B cell (primary cell): Measurements from ENCODE around the gene CYP8B1. TPM values are rescaled to one million over a fixed set of nuclear protein-coding genes. Genes with fewer than 3 reads are reported as not detected.

Experiments used
- ATAC-seq: fragments of 200-7000 bp; cut with Tn5 transposase; one replicate; pipeline ENCODE4 v1.10.0; 2021; ENCODE audit warnings: low read depth, mild to moderate bottlenecking, moderate number of reproducible peaks, moderate library complexity
- CTCF ChIA-PET: fragments of 350-600 bp; sonication (Branson Sonifier 250); formaldehyde crosslinking; loops from one replicate; lab custom pipeline; 2021; ENCODE audit warnings: antibody characterized with exemption, inconsistent platforms; lab: Charles Lee
- POLR2A ChIA-PET: fragments of 350-600 bp; sonication (Branson Sonifier 250); formaldehyde crosslinking; loops from one replicate; lab custom pipeline; 2021; ENCODE audit warnings: antibody characterized with exemption; lab: Charles Lee
- DNase-seq: peaks from one replicate; pipeline ENCODE4 v3.0.0; 2013
- H2AFZ ChIP-seq: 2 replicates; pipeline ENCODE4 v1.6.1; 2012; ENCODE audit warnings: mild to moderate bottlenecking, low read depth, low read length; ENCODE audit not compliant: insufficient read depth, poor library complexity, severe bottlenecking
- H3K27ac ChIP-seq, 2 donors: 1 replicate in 1 of 2; 2 replicates in 1 of 2; pipeline ENCODE4 v1.5.1; 2012 to 2013; ENCODE audit warnings: low read length in 2 of 2, mild to moderate bottlenecking in 2 of 2, moderate library complexity in 1 of 2
- H3K27me3 ChIP-seq, 4 experiments: fragments of 200-600 bp in 1 of 4; sonication (generic) in 1 of 4; replicated peaks in 1 of 4; 1 replicate in 2 of 4; 2 replicates in 2 of 4; pipeline versions ENCODE4 v1.6.1 to v1.7.0; 2013 to 2016; ENCODE audit warnings: low read length in 3 of 4, mild to moderate bottlenecking in 2 of 4, mixed read lengths in 1 of 4, moderate library complexity in 1 of 4; ENCODE audit not compliant: insufficient read depth in 4 of 4, control insufficient read depth in 3 of 4; ENCODE audit errors: control extremely low read depth in 1 of 4
- H3K36me3 ChIP-seq, 2 experiments: replicated peaks in 1 of 2; 1 replicate in 1 of 2; 2 replicates in 1 of 2; pipeline versions ENCODE4 v1.6.1 to v1.7.1; 2013; ENCODE audit warnings: low read length in 1 of 2; ENCODE audit not compliant: insufficient read depth in 2 of 2, control insufficient read depth in 1 of 2; ENCODE audit errors: control extremely low read depth in 1 of 2, extremely low read depth in 1 of 2
- H3K4me1 ChIP-seq, 2 donors: fragments of 200-600 bp in 1 of 2; sonication (generic) in 1 of 2; 1 replicate in 1 of 2; 2 replicates in 1 of 2; pipeline versions ENCODE4 v1.5.1 to v1.6.1; 2013 to 2017; ENCODE audit warnings: low read length in 2 of 2; ENCODE audit not compliant: control insufficient read depth in 2 of 2, insufficient read depth in 2 of 2
- H3K4me2 ChIP-seq: replicated peaks from 2 replicates; pipeline ENCODE3; 2012; ENCODE audit warnings: mild to moderate bottlenecking, low read depth, low read length; ENCODE audit not compliant: poor library complexity, severe bottlenecking
- H3K4me3 ChIP-seq, 5 experiments: fragments of 200-600 bp in 1 of 5; sonication (generic) in 1 of 5; 1 replicate in 3 of 5; 2 replicates in 2 of 5; pipeline versions ENCODE4 v1.5.1 to v1.7.0; 2011 to 2016; ENCODE audit warnings: low read length in 4 of 5, mild to moderate bottlenecking in 4 of 5, low read depth in 2 of 5, control low read depth in 1 of 5, moderate library complexity in 1 of 5; ENCODE audit not compliant: insufficient read depth in 1 of 5; ENCODE audit errors: control extremely low read depth in 1 of 5, extremely low read depth in 1 of 5
- H3K79me2 ChIP-seq: fragments of 200-600 bp; sonication (generic); one replicate; pipeline ENCODE4 v1.6.0; 2016; ENCODE audit warnings: low read length; ENCODE audit not compliant: control insufficient read depth, insufficient read depth
- H3K9ac ChIP-seq: fragments of 200-600 bp; sonication (generic); 2 replicates; pipeline ENCODE4 v1.6.1; 2017; ENCODE audit warnings: mild to moderate bottlenecking, low read length, moderate library complexity
- H3K9me3 ChIP-seq, 3 donors: one replicate each; pipeline versions ENCODE4 v1.6.1 to v1.7.1; 2013; ENCODE audit warnings: low read length in 2 of 3; ENCODE audit not compliant: control insufficient read depth in 2 of 3, insufficient read depth in 1 of 3; ENCODE audit errors: control extremely low read depth in 1 of 3
- H4K20me1 ChIP-seq: 2 replicates; pipeline ENCODE4 v1.6.0; 2012; ENCODE audit warnings: mild to moderate bottlenecking, low read length; ENCODE audit not compliant: insufficient read depth, control insufficient read depth, poor library complexity, severe bottlenecking
- H3K27ac Mint-ChIP-seq: one replicate; pipeline ENCODE4 v1.8.0; 2021; ENCODE audit warnings: mixed read lengths
- H3K27me3 Mint-ChIP-seq: one replicate; pipeline ENCODE4 v1.8.0; 2021; ENCODE audit warnings: mixed read lengths
- H3K4me1 Mint-ChIP-seq: one replicate; pipeline ENCODE4 v1.8.0; 2021; ENCODE audit warnings: mixed read lengths
- H3K4me3 Mint-ChIP-seq: one replicate; pipeline ENCODE4 v1.8.0; 2021; ENCODE audit warnings: mixed read lengths
- H3K9me3 Mint-ChIP-seq: one replicate; pipeline ENCODE4 v1.8.0; 2022; ENCODE audit warnings: mixed read lengths; ENCODE audit not compliant: insufficient read depth
- EZH2 ChIP-seq: IDR thresholded peaks from 2 replicates; pipeline ENCODE4 v1.6.1; 2012; ENCODE audit warnings: borderline replicate concordance, low read depth, mild to moderate bottlenecking, moderate library complexity, low read length; ENCODE audit not compliant: insufficient read depth, poor library complexity, severe bottlenecking
- WGBS: methylation state at CpG from one replicate; pipeline ENCODE4 v1.1.5; 2013; ENCODE audit warnings: missing lambda C conversion rate; ENCODE audit not compliant: insufficient coverage; 5-methylcytosine and 5-hydroxymethylcytosine counted together
- intact Hi-C: fragments of 100-400 bp; cut with micrococcal nuclease; formaldehyde crosslinking; loops from one replicate; pipeline ENCODE4 v1.10.0; 2022
- polyA plus RNA-seq: library from polyadenylated mRNA; depleted of rRNA; stranded (reverse); fragments of >200 nt; gene quantifications from 2 replicates; pipeline ENCODE4 v1.2.3, GENCODE V29; 2012
- total RNA-seq, 2 donors: library from RNA; stranded (reverse); fragments of 120-200 nt in 1 of 2; gene quantifications; 1 replicate in 1 of 2; 2 replicates in 1 of 2; pipeline versions ENCODE4 v1.2.3 to v1.2.4, GENCODE V29; 2013 to 2022
- TF ChIP-seq, protein P1 (sequence below): fragments of 200-600 bp; IDR thresholded peaks from one replicate; pipeline ENCODE4 v1.8.0; 2022; ENCODE audit warnings: antibody characterized with exemption, mild to moderate bottlenecking

Gene CYP8B1
- total and polyA plus RNA-seq, 2 donors (not counting 1 experiment from before 2014, with no cell fraction given) = not detected

- Histone ChIP-seq H3K4me2 (no peak overlapping the region), H3K9ac (no peak overlapping the region), H3K36me3 (no peaks in the 10 kb centered on the region), H3K27me3 (no peaks in the 10 kb centered on the region), H2AFZ (no peak overlapping the region), H3K27ac (no peak overlapping the region), H3K9me3 (no peaks in the 10 kb centered on the region), H4K20me1 (no peaks in the 10 kb centered on the region), H3K79me2 (no peaks in the 10 kb centered on the region), H3K4me1 (peaks cover 8 to 10% of the 10 kb centered on the region in 2 donors), H3K4me3 (no peak overlapping the region)
- no peak for DNase-seq
- 80% methylated on average over 1 of the region's 1 CpG for WGBS
- TF ChIP-seq EZH2 = no peak
- TF ChIP-seq, protein P1, sequence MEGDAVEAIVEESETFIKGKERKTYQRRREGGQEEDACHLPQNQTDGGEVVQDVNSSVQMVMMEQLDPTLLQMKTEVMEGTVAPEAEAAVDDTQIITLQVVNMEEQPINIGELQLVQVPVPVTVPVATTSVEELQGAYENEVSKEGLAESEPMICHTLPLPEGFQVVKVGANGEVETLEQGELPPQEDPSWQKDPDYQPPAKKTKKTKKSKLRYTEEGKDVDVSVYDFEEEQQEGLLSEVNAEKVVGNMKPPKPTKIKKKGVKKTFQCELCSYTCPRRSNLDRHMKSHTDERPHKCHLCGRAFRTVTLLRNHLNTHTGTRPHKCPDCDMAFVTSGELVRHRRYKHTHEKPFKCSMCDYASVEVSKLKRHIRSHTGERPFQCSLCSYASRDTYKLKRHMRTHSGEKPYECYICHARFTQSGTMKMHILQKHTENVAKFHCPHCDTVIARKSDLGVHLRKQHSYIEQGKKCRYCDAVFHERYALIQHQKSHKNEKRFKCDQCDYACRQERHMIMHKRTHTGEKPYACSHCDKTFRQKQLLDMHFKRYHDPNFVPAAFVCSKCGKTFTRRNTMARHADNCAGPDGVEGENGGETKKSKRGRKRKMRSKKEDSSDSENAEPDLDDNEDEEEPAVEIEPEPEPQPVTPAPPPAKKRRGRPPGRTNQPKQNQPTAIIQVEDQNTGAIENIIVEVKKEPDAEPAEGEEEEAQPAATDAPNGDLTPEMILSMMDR = no peak
- Mint-ChIP-seq H3K27ac (no peak overlapping the region), H3K4me1 (peaks cover 5% of the 10 kb centered on the region), H3K9me3 (no peaks in the 10 kb centered on the region), H3K27me3 (peaks cover 7% of the 10 kb centered on the region), H3K4me3 (no peak overlapping the region)
- intact Hi-C loops = no loop called here
- ChIA-PET POLR2A (no interaction called here), CTCF (interaction anchor here (1.2 kb wide), 1 partner anchor 45 kb away, joined by 5 read pairs; no protein-coding TSS in a partner anchor)
- ATAC-seq = no peak
Observed at GRCh38 chr3:42876401-42876800, 722 bp upstream of the CYP8B1 start.

DNA sequence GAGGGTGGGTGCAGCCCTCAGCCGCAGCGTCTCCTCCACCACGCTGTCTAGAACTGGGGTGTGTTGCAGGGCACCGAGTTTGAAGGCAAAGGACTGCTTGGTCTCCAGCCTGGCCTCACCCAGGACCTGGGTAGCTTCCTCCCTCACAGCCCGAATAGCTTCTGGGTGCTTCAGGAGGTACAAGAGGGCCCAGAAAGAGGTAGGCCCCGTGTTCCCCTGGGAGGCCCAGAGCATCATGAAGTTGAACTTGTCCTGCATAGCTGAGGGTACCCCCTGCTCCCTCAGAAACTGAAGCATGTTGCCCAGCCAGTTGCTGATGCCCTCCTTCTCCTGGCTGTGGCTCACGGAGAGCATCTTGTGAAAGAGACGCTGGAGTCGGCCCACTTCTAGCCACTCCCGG, 930 bp downstream of the CYP8B1 start:
- H3K4me1 Mint-ChIP-seq = no peaks in the 10 kb centered on the region
- Histone ChIP-seq H3K4me2 (no peak overlapping the region), H3K9ac (no peak overlapping the region), H4K20me1 (no peaks in the 10 kb centered on the region), H3K27me3 (no peaks in the 10 kb centered on the region), H3K4me3 (no peak overlapping the region), H3K27ac (no peak overlapping the region), H3K4me1 (no peaks in the 10 kb centered on the region), H3K79me2 (no peaks in the 10 kb centered on the region), H3K36me3 (no peaks in the 10 kb centered on the region), H3K9me3 (no peaks in the 10 kb centered on the region), H2AFZ (no peak overlapping the region)
- POLR2A ChIA-PET = no interaction called here
- DNase-seq = no peak
- WGBS = 91% methylated on average over 10 of the region's 10 CpGs
- intact Hi-C loops = no loop called here
- H3K27me3 Mint-ChIP-seq = peaks cover 7% of the 10 kb centered on the region
- CTCF ChIA-PET = interaction anchor here (1.1 to 1.3 kb wide), 2 partner anchors 35 to 44 kb away, joined by 3 to 5 read pairs; no protein-coding TSS in a partner anchor
- H3K4me3 Mint-ChIP-seq = no peak overlapping the region
- H3K9me3 Mint-ChIP-seq = no peaks in the 10 kb centered on the region
- ATAC-seq = no peak
- H3K27ac Mint-ChIP-seq = no peak overlapping the region
- TF ChIP-seq EZH2 = no peak
- TF ChIP-seq, protein P1 = no peak
